Inferior parietal cortex (tissue), 1 donor: ENCODE measurements around the gene PALM.
"Not testable (repeated sequence)": the region's sequence is repeated elsewhere in the genome, so short reads cannot be mapped to it uniquely, and the experiment has no call there.

Source experiments
- DNase-seq: peaks from one replicate; pipeline ENCODE4 v3.0.0-alpha.2; 2016; ENCODE audit errors: extremely low spot score

Gene PALM

DNA sequence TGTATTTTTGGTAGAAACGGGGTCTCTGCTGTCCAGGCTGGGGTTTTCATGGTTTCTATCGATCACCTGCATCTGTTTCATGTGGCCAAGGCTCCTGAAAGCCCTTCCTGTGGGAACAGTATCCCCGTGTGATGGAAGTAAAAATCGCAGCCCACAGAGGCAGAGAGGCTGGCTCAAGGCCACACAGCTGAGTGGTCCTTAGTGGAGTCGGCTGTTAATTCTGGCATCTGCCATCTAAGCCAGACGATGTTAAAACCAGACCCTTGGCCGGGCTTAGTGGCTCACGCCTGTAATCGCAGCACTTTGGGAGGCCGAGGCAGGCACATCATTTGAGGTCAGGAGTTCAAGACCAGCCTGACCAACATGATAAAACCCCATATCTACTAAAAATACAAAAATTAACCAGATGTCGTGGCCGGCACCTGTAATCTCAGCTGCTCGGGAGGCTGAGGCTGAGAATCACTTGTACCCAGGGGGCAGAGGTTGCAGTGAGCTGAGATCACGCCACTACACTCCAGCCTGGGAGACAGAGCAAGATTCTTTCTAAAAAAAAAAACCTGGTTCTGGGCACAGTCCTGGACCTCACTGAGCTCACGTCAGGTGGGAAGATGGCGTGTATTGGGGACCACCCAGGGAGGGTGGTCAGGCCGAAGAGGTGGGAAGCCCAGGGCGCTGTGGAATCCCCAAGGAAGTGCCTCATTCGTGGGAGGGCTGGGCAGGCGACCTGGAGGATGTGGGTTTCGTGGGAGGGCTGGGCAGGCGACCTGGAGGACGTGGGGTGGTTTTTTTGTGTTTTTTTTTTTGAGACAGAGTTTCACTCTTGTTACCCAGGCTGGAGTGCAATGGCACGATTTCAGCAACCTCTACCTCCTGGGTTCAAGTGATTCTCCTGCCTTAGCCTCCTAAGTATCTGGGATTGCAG lies 23.7 kb downstream of the PALM start:
- no peak for DNase-seq

- DNase-seq: no peak
These were observed 26.0 kb downstream of the PALM start for GRCh38 chr19:734716-735115.

- DNase-seq: no peak
These were observed 27.4 kb downstream of the PALM start for GRCh38 chr19:736125-736524.

GRCh38 chr19:737591-738093 lies 28.9 kb downstream of the PALM start:
- DNase-seq: no peak

GRCh38 chr19:738509-739128 lies 29.9 kb downstream of the PALM start:
- DNase-seq: no peak

DNA sequence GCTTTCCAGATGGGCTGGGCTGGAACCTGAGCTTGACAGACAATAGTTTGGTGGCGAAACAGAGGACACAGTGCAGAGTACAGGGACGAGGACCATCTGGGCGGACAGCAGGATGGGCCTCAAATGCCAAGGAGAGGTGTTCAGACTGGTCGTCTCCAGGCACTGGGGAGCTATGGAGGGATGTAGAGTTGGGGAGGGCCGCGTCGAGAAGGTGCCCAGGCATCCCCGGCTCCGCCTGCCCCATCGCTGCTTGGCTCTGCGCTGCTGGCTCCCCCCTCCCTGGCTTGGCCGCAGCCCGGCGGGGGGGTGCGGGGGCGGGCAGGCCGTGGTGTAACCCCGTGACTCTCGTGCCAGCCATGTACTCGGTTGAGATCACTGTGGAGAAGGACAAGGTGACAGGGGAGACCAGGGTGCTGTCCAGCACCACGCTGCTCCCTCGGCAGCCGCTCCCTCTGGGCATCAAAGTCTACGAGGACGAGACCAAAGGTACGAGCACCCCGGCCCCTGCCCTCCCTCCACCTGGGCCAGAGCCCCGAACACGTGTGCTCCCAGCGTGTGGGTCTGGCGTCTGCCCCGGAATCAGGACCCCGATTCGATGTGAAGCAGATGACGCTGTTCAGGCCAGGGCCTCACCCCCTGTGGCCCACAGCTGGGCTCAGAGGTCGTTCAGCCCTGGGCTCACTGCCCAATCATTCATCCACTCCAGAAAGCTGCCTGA lies 31.4 kb downstream of the PALM start:
- no peak for DNase-seq

DNA sequence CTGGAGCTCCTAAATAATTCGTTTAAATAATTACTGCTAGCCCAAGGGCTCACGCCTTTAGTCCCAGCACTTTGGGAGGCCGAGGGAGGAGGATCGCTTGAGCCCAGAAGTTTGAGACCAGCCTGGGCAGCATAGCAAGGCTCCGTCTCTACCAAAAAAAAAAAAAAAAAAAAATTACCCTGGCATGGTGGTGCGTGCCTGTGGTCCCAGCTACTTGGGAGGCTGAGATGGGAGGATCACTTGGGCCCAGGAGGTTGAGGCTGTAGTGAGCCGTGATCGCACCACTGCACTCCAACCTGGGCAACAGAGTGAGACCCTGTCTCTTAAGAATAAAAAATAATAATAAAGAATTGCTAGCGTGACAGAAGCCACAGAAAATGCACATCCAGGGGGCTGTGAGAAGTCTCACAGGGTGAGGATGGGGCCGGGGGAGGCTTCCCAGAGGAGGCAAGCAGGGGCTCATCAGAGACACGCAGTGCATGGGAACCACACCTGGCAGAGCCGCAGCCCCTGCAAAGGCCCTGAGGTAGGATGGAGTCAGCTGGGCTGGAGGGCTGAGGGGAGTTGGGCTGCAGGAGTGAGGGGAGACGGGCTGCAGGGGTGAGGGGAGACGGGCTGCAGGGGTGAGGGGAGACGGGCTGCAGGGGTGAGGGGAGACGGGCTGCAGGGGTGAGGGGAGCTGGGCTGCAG lies 32.2 kb downstream of the PALM start:
- DNase-seq: not testable (repeated sequence)

DNA sequence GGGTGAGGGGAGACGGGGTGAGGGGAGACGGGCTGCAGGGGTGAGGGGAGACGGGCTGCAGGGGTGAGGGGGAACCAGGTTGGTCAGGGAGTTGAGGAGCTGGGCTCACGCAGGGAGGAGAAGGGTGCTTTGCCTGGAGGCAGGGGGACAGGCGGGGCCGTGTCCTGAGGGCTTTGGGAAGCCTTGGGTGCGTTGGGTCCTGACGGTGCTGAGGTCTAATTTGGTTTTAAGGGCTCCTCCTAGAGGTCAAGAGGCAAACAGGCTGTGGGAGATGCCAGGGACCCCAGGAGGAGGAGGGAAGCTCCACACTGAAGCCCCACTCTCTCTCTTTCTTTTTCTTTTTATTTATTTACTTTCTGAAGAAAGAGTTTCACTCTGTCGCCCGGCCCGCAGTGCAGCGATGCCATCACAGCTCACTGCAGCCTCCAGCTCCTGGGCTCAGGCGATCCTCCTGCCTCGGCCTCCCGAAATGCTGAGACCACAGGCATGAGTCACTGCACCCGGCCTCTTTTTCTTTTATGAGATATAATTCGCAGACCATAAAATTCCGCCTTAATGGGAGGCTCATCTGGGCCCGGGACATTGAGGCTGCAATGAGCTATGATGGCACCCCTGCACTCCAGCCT lies 32.9 kb downstream of the PALM start:
- DNase-seq: no peak

- DNase-seq: no peak
These were observed 33.9 kb downstream of the PALM start for GRCh38 chr19:742540-743075.

DNA sequence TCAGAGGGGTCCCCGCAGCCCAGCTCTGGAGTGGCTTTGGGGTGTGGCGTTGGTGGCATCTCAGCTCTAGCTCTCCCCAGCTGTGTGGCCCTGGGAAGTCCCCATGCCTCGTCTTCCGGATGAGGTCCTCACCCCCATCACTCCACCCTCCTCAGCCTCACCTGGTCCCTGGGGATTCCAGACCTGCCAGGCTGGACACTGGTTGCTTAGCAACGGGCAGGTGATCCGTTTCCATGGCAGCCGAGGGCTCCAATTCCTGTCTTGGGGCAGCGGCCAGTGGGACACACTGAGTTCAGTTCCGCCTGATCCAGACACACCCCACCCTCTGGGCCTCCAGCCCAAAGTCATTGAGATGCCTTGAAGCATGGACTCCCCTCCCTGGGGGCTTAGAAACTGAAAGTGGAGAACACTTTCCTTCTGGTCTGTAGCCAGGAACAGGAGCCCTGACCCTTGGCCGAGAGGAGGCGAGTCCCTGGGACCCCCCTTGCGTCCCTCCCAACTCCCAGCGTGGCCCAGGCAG lies 34.5 kb downstream of the PALM start:
- DNase-seq: no peak

DNA sequence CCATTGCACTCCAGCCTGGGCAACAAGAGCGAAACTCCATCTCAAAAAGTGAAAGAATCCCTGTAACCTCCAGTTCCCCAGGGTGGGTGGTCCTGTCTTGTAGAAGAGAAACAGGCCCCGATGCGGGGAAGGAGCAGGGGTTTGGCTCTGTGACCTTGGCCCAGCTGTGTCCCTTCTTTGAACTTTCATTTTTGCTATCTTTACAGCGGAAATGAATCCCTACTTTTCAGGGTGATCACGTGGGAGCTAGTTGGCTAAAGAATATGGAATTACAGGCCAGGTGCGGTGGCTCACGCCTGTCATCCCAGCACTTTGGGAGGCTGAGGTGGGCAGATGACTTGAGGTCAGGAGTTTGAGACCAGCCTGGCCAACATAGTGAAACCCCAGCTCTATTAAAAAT lies 36.4 kb downstream of the PALM start:
- DNase-seq: not testable (repeated sequence)

GRCh38 chr19:746208-746819 lies 37.6 kb downstream of the PALM start:
- DNase-seq: no peak

- no peak for DNase-seq
These were observed 38.2 kb downstream of the PALM start for GRCh38 chr19:746956-747355.

DNA sequence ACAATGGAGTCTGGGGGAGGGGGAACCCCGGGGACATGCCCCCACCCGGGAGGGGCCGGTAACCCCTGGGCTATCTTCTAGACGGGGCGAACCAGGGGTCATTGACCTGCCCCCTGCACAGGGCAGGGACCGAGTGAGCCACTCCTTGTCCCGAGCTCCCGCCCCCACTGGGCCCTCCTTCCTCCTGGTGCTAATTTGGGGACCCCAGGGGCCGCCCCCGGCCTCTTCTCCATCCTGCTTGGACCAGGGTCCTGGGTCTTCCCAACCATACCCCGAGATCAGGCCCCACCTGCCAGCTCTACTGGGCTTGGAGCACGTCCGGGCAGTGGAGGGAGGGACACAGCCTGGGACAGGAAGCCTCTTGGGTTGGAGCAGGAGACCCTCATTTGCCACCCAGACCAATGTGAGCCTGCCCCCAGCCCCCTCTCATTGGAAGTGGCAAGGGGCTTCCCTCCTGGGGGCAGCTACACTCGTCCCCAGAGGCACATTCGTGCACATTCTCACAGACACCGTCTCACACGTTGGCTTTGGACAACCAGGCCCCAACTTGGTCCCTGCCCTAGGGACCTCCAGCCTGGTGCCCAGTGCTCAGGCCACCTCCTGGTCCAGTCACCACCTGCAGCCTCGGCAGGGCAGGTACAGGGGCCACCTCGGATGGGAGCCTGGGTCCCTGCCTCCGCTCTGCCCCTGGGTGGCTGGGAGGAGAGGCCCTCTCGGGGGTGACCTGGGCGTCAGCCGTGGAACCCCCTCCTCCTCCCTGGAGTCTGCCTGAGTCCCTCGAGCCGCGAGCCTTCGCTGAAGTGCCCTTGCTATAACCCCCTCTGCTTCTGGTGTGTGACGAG lies 38.9 kb downstream of the PALM start:
- no peak for DNase-seq

- no peak for DNase-seq
These were observed 39.5 kb downstream of the PALM start for GRCh38 chr19:748274-748598.

DNA sequence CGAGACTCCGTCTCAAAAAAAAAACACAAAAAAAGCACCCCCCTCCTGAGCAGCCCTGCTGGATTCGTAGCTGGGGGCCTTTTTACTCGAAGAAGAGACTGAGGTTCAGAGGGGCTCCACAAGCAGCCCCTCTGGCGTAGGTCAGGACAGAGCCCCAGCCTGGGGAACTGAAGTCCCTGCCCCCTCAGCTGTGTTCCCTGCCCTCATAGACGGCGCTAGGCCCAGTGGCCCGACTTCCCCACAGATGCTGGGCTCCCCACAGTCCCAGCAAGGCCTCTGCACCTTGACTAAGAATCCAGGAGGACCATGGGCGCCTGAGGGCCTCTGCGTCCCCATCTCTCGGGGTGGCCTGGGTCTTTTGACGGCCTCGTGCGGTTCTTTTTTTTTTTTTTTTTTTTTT lies 41.1 kb downstream of the PALM start:
- no peak for DNase-seq

- DNase-seq: no peak
These were observed 42.1 kb downstream of the PALM start, which contains the start of gene MISP for GRCh38 chr19:750640-751423. MISP (plus strand) TSS chr19:751112; CDS start chr19:756947, 5,835 bp downstream.

- DNase-seq: no peak
These were observed 43.0 kb downstream of the PALM start for GRCh38 chr19:751501-752341.
